SU-DHL-6 (cell line): ENCODE data around the gene PPP2R5C.

ENCODE experiments used
- CTCF ChIP-seq: fragments of 200-600 bp; sonication (generic); IDR thresholded peaks from one replicate; pipeline ENCODE4 v1.5.1; 2017; ENCODE audit warnings: antibody characterized with exemption, mild to moderate bottlenecking, low read length, moderate library complexity; ENCODE audit not compliant: insufficient read depth, poor library complexity, severe bottlenecking
- EZH2phosphoT487 ChIP-seq: fragments of 200-600 bp; sonication (generic), shearing (Covaris generic); conservative IDR thresholded peaks from 2 replicates; pipeline ENCODE4 v1.6.1; 2018; ENCODE audit warnings: mild to moderate bottlenecking, antibody characterized with exemption, low read length, moderate library complexity, mixed read lengths

GRCh38 chr14:101947904-101948665, 186.6 kb downstream of the PPP2R5C start:
- TF ChIP-seq CTCF: no peak
- TF ChIP-seq EZH2phosphoT487: no peak
